K562 (cell line): ENCODE data around the gene MBP. TPM values are rescaled to one million over a fixed set of nuclear protein-coding genes. Genes with fewer than 3 reads are reported as not detected.

Experiments used
- ATAC-seq: fragments of 200-7000 bp; cut with Tn5 transposase; 3 replicates; pipeline ENCODE4 v1.9.1; 2020; ENCODE audit warnings: moderate library complexity
- BruUV-seq: library from RNA; stranded (reverse); fragments of 400-500 nt; replicated peaks from 2 replicates; lab custom pipeline; 2021; lab: Mats Ljungman, UMichigan
- CTCF ChIA-PET: fragments of 300-600 bp; formaldehyde crosslinking; extraction: SDS; loops from one replicate; lab custom pipeline; 2021; ENCODE audit warnings: low intra/inter-chr PET ratio; lab: Yijun Ruan, JAX
- POLR2A ChIA-PET: fragments of 300-600, 350-650 bp; sonication (Branson Sonifier 250); formaldehyde crosslinking; extraction: SDS; loops from one replicate; lab custom pipeline; 2021; ENCODE audit warnings: antibody characterized with exemption, inconsistent platforms; lab: Yijun Ruan, JAX
- DNase-seq, 4 experiments: peaks; one replicate each; pipeline versions ENCODE4 v3.0.0 to v3.0.0-alpha.2; 2011 to 2018; ENCODE audit warnings: low spot score in 3 of 4, mixed read lengths in 3 of 4; ENCODE audit errors: extremely low read depth in 1 of 4
- FAIRE-seq: peaks from 2 replicates; lab custom pipeline; 2011; peaks lifted over from hg19 to GRCh38; lab: Jason Lieb, UNC
- H2AFZ ChIP-seq: 2 replicates; pipeline ENCODE4 v1.6.0; 2011; ENCODE audit warnings: low read depth, low read length, control low read depth, inconsistent platforms
- H3K27ac ChIP-seq: fragments of 200-600 bp; 3 replicates; pipeline ENCODE4 v1.8.0; 2011; ENCODE audit warnings: low read depth, mild to moderate bottlenecking, control low read depth, inconsistent platforms, low read length, moderate library complexity, mixed read lengths; ENCODE audit errors: extremely low read depth
- H3K27me3 ChIP-seq, 2 experiments: fragments of 300-600 bp in 1 of 2; 2 replicates in 1 of 2; 3 replicates in 1 of 2; pipeline versions ENCODE4 v1.6.0 to v1.8.0; 2011; ENCODE audit warnings: inconsistent platforms in 2 of 2, low read length in 2 of 2, mild to moderate bottlenecking in 1 of 2, mixed read lengths in 1 of 2, moderate library complexity in 1 of 2; ENCODE audit not compliant: control insufficient read depth in 2 of 2, insufficient read depth in 2 of 2
- H3K36me3 ChIP-seq: fragments of 300-600 bp; 3 replicates; pipeline ENCODE4 v1.8.0; 2011; ENCODE audit warnings: mild to moderate bottlenecking, low read length, inconsistent platforms; ENCODE audit not compliant: control insufficient read depth, insufficient read depth
- H3K4me1 ChIP-seq, 2 experiments: fragments of 200-600 bp in 1 of 2; replicated peaks in 1 of 2; 2 replicates in 1 of 2; 3 replicates in 1 of 2; pipeline versions ENCODE4 v1.5.1 to v1.8.0; 2011; ENCODE audit warnings: inconsistent platforms in 2 of 2, low read length in 2 of 2, mild to moderate bottlenecking in 1 of 2, mixed read lengths in 1 of 2, moderate library complexity in 1 of 2; ENCODE audit not compliant: control insufficient read depth in 2 of 2, insufficient read depth in 2 of 2
- H3K4me2 ChIP-seq: 2 replicates; pipeline ENCODE4 v1.6.1; 2011; ENCODE audit warnings: low read length, control low read depth, inconsistent platforms, mixed read lengths; ENCODE audit not compliant: insufficient read depth
- H3K4me3 ChIP-seq: fragments of 200-600 bp; sonication (generic), shearing (Covaris generic); 2 replicates; pipeline ENCODE4 v1.5.1; 2016; ENCODE audit warnings: control low read depth, inconsistent platforms
- H3K79me2 ChIP-seq: fragments of 200-600 bp; 3 replicates; pipeline ENCODE4 v1.8.0; 2011; ENCODE audit warnings: low read length, inconsistent platforms; ENCODE audit not compliant: control insufficient read depth, insufficient read depth
- H3K9ac ChIP-seq, 2 experiments: 2 replicates each; pipeline versions ENCODE4 v1.6.0 to v1.6.1; 2011; ENCODE audit warnings: low read depth in 2 of 2, low read length in 2 of 2, control low read depth in 1 of 2, inconsistent platforms in 1 of 2, mild to moderate bottlenecking in 1 of 2, mixed read lengths in 1 of 2; ENCODE audit not compliant: insufficient read depth in 1 of 2
- H3K9me1 ChIP-seq: one replicate; pipeline ENCODE4 v1.6.0; 2011; ENCODE audit warnings: inconsistent platforms, mild to moderate bottlenecking, low read length, moderate library complexity; ENCODE audit not compliant: control insufficient read depth, insufficient read depth
- H3K9me3 ChIP-seq: replicated peaks from 2 replicates; pipeline ENCODE4 v1.5.1; 2011; ENCODE audit warnings: low read depth, low read length, inconsistent platforms; ENCODE audit not compliant: control insufficient read depth, insufficient read depth
- H4K20me1 ChIP-seq: replicated peaks from 2 replicates; pipeline ENCODE4 v1.6.1; 2011; ENCODE audit warnings: low read length, inconsistent platforms, mixed read lengths; ENCODE audit not compliant: control insufficient read depth, insufficient read depth
- ATF1 ChIP-seq, 2 experiments: fragments of 450-650 bp in 1 of 2; IDR thresholded peaks; 2 replicates each; pipeline ENCODE4 v1.6.1; 2016; ENCODE audit warnings: missing compliant biosample characterization in 1 of 2, missing genetic modification characterization in 1 of 2
- BHLHE40 ChIP-seq: IDR thresholded peaks from 2 replicates; pipeline ENCODE4 v1.6.1; 2011; ENCODE audit warnings: low read length, improper control_type of control experiment
- FOXK2 ChIP-seq, 2 experiments: fragments of 450-650 bp; IDR thresholded peaks in 1 of 2; conservative IDR thresholded peaks in 1 of 2; 2 replicates each; pipeline ENCODE4 v1.6.1; 2016; ENCODE audit warnings: low read depth in 2 of 2, mild to moderate bottlenecking in 1 of 2
- GTF2A2 ChIP-seq: IDR thresholded peaks from 2 replicates; pipeline ENCODE4 v1.6.1; 2016; ENCODE audit warnings: mild to moderate bottlenecking, missing genetic modification characterization, missing compliant biosample characterization
- GTF2E2 ChIP-seq: fragments of 200-800 bp; sonication (Bioruptor generic); IDR thresholded peaks from 2 replicates; pipeline ENCODE4 v1.6.1; 2016; ENCODE audit warnings: missing genetic modification characterization, missing compliant biosample characterization
- HIVEP1 ChIP-seq: fragments of 250-450 bp; sonication (Bioruptor Pico); IDR thresholded peaks from 2 replicates; pipeline ENCODE4 v1.4.0; 2020; ENCODE audit warnings: mild to moderate bottlenecking
- HNRNPH1 ChIP-seq: fragments of 200-400 bp; formaldehyde crosslinking; optimal IDR thresholded peaks from 2 replicates; pipeline ENCODE3; 2017; ENCODE audit warnings: low read depth, mild to moderate bottlenecking, low read length, moderate library complexity
- MCM5 ChIP-seq: fragments of 450-650 bp; IDR thresholded peaks from 2 replicates; pipeline ENCODE4 v1.6.1; 2016; ENCODE audit warnings: low read depth
- SIRT6 ChIP-seq: IDR thresholded peaks from one replicate; pipeline ENCODE4 v1.6.1; 2012; ENCODE audit warnings: low read depth, mild to moderate bottlenecking, control low read depth, inconsistent platforms, low read length, moderate library complexity
- SMARCA4 ChIP-seq: fragments of 450-650 bp; IDR thresholded peaks from 2 replicates; pipeline ENCODE4 v1.6.1; 2016
- TAF7 ChIP-seq: fragments of 450-650 bp; IDR thresholded peaks from 2 replicates; pipeline ENCODE4 v1.6.1; 2016; ENCODE audit warnings: missing genetic modification characterization, missing compliant biosample characterization
- TAL1 ChIP-seq: fragments of 450-650 bp; IDR thresholded peaks from 2 replicates; pipeline ENCODE4 v1.6.1; 2016; ENCODE audit warnings: mild to moderate bottlenecking
- TCF7L2 ChIP-seq: fragments of 150-350 bp; IDR thresholded peaks from 2 replicates; pipeline ENCODE4 v1.6.1; 2016; ENCODE audit warnings: low read depth, mild to moderate bottlenecking, low read length, moderate library complexity
- THRAP3 ChIP-seq: fragments of 450-650 bp; IDR thresholded peaks from 2 replicates; pipeline ENCODE4 v1.6.1; 2016; ENCODE audit warnings: mild to moderate bottlenecking, inconsistent platforms, borderline replicate concordance
- ZNF668 ChIP-seq: fragments of 250-450 bp; sonication (Bioruptor Pico); IDR thresholded peaks from 2 replicates; pipeline ENCODE4 v1.8.0; 2022; ENCODE audit warnings: mild to moderate bottlenecking, inconsistent platforms
- ZNF717 ChIP-seq: fragments of 250-450 bp; sonication (Bioruptor Pico); IDR thresholded peaks from 2 replicates; pipeline ENCODE4 v1.5.0; 2021
- WGBS: fragments of 100-300 bp; shearing (Covaris generic); methylation state at CpG from one replicate; pipeline ENCODE4 v1.1.6; 2016; ENCODE audit warnings: low coverage, mixed read lengths; ENCODE audit not compliant: insufficient coverage; ENCODE audit errors: missing lambda C conversion rate; 5-methylcytosine and 5-hydroxymethylcytosine counted together
- in situ Hi-C: fragments of 300-500 bp; cut with MboI; formaldehyde crosslinking; loops from 4 replicates; pipeline ENCODE4 v1.15.0; 2018; ENCODE audit warnings: inconsistent platforms, mixed read lengths
- intact Hi-C: fragments of 100-400 bp; cut with micrococcal nuclease; formaldehyde crosslinking; loops from 2 replicates; pipeline ENCODE4 v1.14.2; 2022
- polyA plus RNA-seq, 8 experiments: library from polyadenylated mRNA; depleted of rRNA in 4 of 8; stranded (reverse) in 5 of 8; unstranded in 3 of 8; fragments of >200 nt; fragmentation: Nextera tagmentation in 2 of 8; fragmentation: Illumina TruSeq in 1 of 8; extraction: Ambion mirVana in 2 of 8; extraction: Trizol in 1 of 8; gene quantifications; 2 replicates each; pipeline versions ENCODE4 v1.2.1 to v1.2.3, GENCODE V29; 2011 to 2014; ENCODE audit warnings: inconsistent platforms in 1 of 8, missing spikeins in 1 of 8
- total RNA-seq, 7 experiments: library from RNA; depleted of rRNA in 6 of 7; stranded (reverse); fragments of >200 nt in 6 of 7; fragmentation: Illumina TruSeq in 2 of 7; extraction: Trizol in 2 of 7; gene quantifications; 2 replicates each; pipeline versions ENCODE4 v1.2.1 to v1.2.3, GENCODE V29; 2011 to 2021; ENCODE audit warnings: low replicate concordance in 1 of 7
- TF ChIP-seq, protein P1 (sequence below): sonication (generic); formaldehyde crosslinking; IDR thresholded peaks from 2 replicates; pipeline ENCODE4 v1.8.0; 2023; ENCODE audit warnings: mild to moderate bottlenecking, missing genetic modification reagents
- TF ChIP-seq, protein P2 (sequence below): sonication (generic); formaldehyde crosslinking; IDR thresholded peaks from 2 replicates; pipeline ENCODE4 v1.8.1; 2023; ENCODE audit warnings: mild to moderate bottlenecking, missing genetic modification reagents
- TF ChIP-seq, protein P3 (sequence below), 3 experiments: fragments of 200-800 bp in 1 of 3; sonication (Bioruptor generic) in 1 of 3; sonication (generic) in 1 of 3; formaldehyde crosslinking in 1 of 3; IDR thresholded peaks; 2 replicates each; pipeline versions ENCODE4 v1.6.1 to v1.8.0; 2016 to 2022; ENCODE audit warnings: mild to moderate bottlenecking in 2 of 3, missing compliant biosample characterization in 2 of 3, missing genetic modification characterization in 2 of 3, missing genetic modification reagents in 1 of 3

The MBP gene
- total and polyA plus RNA-seq, 9 of the 15 experiments (the other 6 are each of a cell fraction or from before 2014, with no cell fraction given): 0.09 TPM; not detected in 8

DNA sequence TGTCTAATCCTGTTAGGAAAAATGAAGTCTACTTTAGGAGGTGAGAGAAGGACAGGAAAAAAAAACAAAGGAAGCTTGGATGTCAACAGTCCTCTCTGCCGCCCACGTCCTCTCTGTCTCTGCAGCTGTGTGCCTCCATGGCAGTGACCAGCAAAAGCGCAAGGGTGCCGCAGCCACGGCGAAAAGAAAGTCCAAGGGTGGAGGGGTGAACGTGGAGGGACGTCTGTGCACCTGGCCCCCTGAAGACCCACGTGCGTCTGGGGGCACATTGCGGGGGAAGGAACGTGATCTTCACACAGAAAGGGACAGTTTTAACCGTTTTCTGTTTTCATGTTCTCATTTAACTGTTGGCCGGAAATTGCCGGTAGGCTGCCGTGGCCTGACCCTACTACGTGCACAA, 152.7 kb downstream of the MBP start:
- H3K9ac ChIP-seq: no peak overlapping the region
- intact Hi-C loops: no loop called here

More for the DNA sequence above, 152.7 kb downstream of the MBP start:
- CTCF ChIA-PET: no interaction called here
- Histone ChIP-seq H3K4me3 (no peak overlapping the region), H3K79me2 (no peaks in the 10 kb centered on the region), H3K36me3 (no peaks in the 10 kb centered on the region), H3K4me2 (no peak overlapping the region), H2AFZ (no peak overlapping the region), H3K9me3 (no peaks in the 10 kb centered on the region), H3K27ac (no peak overlapping the region), H3K9me1 (no peaks in the 10 kb centered on the region), H4K20me1 (no peaks in the 10 kb centered on the region; the same call in 1 of the 2 replicates), H3K27me3 (peaks cover 6 to 47% of the 10 kb centered on the region in 2 experiments; a peak in 4 of 5 replicates), H3K4me1 (peaks cover 0 to 7% of the 10 kb centered on the region in 2 experiments; a peak in 2 of 5 replicates)
- 21% methylated on average over 10 of the region's 17 CpGs for WGBS
- BruUV-seq: no TSS peak
- POLR2A ChIA-PET: no interaction called here
- in situ Hi-C loops: loop anchor here (5.0 kb wide), 1 partner anchor 173 kb away; no protein-coding TSS in a partner anchor
- no peak for ATAC-seq
- no peak for DNase-seq
- FAIRE-seq: no peak
- no peak for TF ChIP-seq TCF7L2
- no peak for TF ChIP-seq SMARCA4
- no peak for TF ChIP-seq THRAP3
- no peak for TF ChIP-seq GTF2A2 (tag)
- TF ChIP-seq, protein P1, sequence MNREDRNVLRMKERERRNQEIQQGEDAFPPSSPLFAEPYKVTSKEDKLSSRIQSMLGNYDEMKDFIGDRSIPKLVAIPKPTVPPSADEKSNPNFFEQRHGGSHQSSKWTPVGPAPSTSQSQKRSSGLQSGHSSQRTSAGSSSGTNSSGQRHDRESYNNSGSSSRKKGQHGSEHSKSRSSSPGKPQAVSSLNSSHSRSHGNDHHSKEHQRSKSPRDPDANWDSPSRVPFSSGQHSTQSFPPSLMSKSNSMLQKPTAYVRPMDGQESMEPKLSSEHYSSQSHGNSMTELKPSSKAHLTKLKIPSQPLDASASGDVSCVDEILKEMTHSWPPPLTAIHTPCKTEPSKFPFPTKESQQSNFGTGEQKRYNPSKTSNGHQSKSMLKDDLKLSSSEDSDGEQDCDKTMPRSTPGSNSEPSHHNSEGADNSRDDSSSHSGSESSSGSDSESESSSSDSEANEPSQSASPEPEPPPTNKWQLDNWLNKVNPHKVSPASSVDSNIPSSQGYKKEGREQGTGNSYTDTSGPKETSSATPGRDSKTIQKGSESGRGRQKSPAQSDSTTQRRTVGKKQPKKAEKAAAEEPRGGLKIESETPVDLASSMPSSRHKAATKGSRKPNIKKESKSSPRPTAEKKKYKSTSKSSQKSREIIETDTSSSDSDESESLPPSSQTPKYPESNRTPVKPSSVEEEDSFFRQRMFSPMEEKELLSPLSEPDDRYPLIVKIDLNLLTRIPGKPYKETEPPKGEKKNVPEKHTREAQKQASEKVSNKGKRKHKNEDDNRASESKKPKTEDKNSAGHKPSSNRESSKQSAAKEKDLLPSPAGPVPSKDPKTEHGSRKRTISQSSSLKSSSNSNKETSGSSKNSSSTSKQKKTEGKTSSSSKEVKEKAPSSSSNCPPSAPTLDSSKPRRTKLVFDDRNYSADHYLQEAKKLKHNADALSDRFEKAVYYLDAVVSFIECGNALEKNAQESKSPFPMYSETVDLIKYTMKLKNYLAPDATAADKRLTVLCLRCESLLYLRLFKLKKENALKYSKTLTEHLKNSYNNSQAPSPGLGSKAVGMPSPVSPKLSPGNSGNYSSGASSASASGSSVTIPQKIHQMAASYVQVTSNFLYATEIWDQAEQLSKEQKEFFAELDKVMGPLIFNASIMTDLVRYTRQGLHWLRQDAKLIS: no peak
- TF ChIP-seq HNRNPH1: no peak
- no peak for TF ChIP-seq ATF1 (CRISPR knock-in tag; IDR thresholded peaks at IDR 0.05)
- no peak for TF ChIP-seq ATF1 (tag; IDR thresholded peaks at IDR 0.05)
- TF ChIP-seq TAL1: no peak
- TF ChIP-seq HIVEP1 (CRISPR knock-in tag): no peak
- TF ChIP-seq GTF2E2: no peak
- TF ChIP-seq, protein P2, sequence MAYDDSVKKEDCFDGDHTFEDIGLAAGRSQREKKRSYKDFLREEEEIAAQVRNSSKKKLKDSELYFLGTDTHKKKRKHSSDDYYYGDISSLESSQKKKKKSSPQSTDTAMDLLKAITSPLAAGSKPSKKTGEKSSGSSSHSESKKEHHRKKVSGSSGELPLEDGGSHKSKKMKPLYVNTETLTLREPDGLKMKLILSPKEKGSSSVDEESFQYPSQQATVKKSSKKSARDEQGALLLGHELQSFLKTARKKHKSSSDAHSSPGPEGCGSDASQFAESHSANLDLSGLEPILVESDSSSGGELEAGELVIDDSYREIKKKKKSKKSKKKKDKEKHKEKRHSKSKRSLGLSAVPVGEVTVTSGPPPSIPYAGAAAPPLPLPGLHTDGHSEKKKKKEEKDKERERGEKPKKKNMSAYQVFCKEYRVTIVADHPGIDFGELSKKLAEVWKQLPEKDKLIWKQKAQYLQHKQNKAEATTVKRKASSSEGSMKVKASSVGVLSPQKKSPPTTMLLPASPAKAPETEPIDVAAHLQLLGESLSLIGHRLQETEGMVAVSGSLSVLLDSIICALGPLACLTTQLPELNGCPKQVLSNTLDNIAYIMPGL (CRISPR knock-in tag): no peak
- no peak for TF ChIP-seq ZNF668 (CRISPR knock-in tag)
- no peak for TF ChIP-seq BHLHE40
- no peak for TF ChIP-seq SIRT6
- TF ChIP-seq TAF7: no peak
- TF ChIP-seq FOXK2 (conservative IDR thresholded peaks at IDR 0.05 in 1 of 2, IDR thresholded peaks at IDR 0.05 in 1 of 2; ENCODE audit: low read depth in 2 of 2): no peak
- TF ChIP-seq, protein P3, sequence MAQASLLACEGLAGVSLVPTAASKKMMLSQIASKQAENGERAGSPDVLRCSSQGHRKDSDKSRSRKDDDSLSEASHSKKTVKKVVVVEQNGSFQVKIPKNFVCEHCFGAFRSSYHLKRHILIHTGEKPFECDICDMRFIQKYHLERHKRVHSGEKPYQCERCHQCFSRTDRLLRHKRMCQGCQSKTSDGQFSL (CRISPR knock-in tag; IDR thresholded peaks at IDR 0.05): no peak
- TF ChIP-seq, protein P3 (tag; IDR thresholded peaks at IDR 0.05): no peak
- no peak for TF ChIP-seq ZNF717 (CRISPR knock-in tag)
- TF ChIP-seq MCM5: no peak
